MM.1S (cell line): Measurements from ENCODE around the gene MYEF2.

Experiments used
- EZH2 ChIP-seq: fragments of 300-600 bp; sonication (generic); optimal IDR thresholded peaks from 2 replicates; pipeline ENCODE3; 2017; ENCODE audit warnings: low read depth, mild to moderate bottlenecking, antibody characterized with exemption, low read length, mixed read lengths
- EZH2phosphoT487 ChIP-seq: fragments of 300-600 bp; sonication (generic); IDR thresholded peaks from 2 replicates; pipeline ENCODE4 v1.6.1; 2018; ENCODE audit warnings: antibody characterized with exemption, low read length
- TF ChIP-seq, protein P1 (sequence below): fragments of 300-600 bp; sonication (generic); IDR thresholded peaks from 2 replicates; pipeline ENCODE4 v1.5.1; 2016; ENCODE audit warnings: antibody characterized with exemption, low read length, mixed read lengths

DNA sequence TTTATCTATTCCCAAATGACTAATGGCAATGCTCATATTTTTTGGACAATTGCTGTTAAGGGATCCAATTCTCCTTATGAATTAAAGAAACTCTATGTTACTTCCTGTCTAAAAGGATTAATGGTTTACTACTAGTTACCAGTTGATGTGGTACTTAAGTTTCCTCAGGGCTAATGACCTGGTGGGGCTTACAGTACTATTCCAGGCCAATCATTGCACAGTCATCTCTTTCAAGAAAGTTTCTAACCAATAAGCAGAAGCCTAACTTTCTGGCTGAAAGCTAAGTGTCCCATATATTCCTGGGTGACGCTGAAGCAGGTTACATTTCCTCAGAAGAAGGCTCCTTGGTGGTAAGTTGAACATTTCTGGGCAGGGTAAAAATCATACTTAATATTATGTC, 27.9 kb upstream of the MYEF2 start, which contains the start of gene SLC12A1:
- TF ChIP-seq EZH2 (no peak), EZH2phosphoT487 (no peak)
- TF ChIP-seq, protein P1, sequence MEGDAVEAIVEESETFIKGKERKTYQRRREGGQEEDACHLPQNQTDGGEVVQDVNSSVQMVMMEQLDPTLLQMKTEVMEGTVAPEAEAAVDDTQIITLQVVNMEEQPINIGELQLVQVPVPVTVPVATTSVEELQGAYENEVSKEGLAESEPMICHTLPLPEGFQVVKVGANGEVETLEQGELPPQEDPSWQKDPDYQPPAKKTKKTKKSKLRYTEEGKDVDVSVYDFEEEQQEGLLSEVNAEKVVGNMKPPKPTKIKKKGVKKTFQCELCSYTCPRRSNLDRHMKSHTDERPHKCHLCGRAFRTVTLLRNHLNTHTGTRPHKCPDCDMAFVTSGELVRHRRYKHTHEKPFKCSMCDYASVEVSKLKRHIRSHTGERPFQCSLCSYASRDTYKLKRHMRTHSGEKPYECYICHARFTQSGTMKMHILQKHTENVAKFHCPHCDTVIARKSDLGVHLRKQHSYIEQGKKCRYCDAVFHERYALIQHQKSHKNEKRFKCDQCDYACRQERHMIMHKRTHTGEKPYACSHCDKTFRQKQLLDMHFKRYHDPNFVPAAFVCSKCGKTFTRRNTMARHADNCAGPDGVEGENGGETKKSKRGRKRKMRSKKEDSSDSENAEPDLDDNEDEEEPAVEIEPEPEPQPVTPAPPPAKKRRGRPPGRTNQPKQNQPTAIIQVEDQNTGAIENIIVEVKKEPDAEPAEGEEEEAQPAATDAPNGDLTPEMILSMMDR, result no peak
